Measurements from ENCODE around the gene PPFIA2.

The PPFIA2 gene

DNA sequence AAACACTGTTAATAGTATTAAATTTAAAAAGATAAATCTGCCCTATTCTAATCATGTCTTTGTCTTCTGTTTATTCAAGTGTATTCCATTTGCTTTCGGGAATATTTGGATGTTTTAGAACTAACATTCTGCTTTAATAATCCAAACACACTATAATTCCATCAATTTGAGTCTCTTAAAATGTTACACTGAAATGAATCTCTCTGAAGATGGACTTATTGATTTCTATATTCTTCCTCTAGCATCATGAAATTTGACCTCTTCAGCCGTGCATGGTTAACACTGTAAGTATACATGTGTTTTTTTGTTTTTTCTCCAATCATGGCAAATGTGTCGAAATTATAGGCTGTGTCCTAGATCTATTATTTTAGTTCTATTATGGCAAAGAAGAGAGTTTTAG is 342.1 kb downstream of the PPFIA2 start:
- no peak for DNase-seq

DNA sequence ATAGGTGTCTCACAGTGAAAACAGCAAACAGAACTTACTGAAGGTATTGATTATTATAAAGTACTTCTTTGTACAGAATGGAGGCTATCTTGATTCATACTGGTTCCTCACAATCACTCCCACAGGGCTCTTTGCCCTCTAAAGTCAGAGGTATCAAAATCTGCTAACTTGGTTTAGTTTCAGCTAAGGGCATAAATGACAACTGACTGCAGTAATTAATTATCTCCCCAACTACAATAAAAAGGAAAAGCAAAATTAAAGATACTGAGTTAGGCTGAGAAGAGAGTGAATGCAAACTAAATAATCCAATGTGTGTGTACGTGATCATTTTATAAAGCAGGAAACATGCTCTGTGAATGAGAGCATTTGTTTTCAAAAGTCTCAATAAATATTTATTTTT is 342.6 kb downstream of the PPFIA2 start:
- no peak for DNase-seq

DNA sequence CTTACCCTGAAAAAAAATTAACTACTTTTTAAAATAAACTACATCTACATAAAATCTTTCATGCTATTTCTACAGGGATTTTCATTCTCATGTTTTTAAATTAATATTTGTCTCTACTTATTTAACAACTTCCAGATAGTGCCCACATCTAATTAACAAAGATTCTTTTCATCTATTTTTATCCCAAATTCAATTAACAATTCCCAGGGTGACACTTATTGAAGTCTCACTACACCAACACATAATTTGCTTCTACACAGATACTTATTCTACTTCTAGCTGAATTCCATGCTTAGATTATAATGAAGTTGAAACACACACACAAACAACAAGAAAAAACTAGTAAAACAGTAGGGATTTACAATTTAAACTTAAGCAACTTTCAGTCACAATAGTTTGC is 344.7 kb downstream of the PPFIA2 start:
- DNase-seq: no peak

DNA sequence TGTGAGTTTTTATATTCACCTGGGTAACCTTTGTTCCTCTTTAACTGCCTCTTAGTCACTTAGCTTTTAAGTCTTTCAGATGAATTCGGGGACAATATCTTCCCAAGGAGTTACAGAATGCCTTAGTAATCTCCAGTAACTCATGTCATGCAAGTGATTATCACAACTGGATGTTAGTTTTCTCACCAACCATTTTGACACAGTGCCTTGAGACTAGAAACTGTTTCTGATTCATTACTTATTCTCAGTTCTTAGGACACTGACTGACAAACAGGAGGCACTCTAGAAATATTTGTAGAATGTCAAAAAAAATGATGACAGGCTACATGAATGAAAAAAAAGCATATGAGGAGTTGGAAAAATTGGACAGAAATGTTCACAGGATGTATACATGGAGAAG is 346.2 kb downstream of the PPFIA2 start:
- DNase-seq: no peak

DNA sequence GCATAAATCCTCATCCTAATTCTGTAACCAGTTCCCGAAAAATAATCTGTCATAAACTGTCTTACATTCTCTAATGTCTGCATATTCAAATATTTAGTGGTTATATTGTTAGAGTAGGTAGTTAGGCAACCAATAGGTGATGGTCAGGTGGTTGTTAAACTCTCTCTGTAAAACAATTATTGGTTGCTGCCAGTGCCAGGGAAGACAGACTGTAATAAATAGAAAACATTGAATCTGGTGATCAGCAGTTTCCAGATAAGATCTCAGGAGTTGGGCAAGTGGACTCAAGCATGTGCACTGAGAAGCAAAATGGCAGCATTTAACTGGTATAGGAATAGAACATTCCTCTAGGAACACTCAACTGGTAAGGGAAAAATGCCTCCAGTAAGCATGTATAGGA is 355.8 kb downstream of the PPFIA2 start:
- no peak for DNase-seq

DNA sequence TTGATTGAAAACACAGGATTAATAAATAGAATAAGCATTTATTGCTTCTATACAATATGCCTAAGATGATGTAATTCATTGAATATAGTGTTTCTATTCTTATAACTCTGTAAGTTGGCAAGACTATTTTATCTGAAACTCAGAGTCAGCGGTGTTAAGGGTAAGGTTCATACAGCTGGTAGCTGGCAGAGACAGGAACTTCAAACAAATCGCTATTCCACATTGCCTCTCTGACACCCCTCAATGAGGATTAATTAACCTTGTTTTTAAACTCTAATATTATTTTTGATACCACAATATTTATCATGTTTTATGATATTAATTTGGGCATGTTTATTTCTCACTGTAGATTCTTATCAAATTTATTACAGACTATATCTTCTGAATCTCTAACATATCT is 357.9 kb downstream of the PPFIA2 start:
- no peak for DNase-seq

DNA sequence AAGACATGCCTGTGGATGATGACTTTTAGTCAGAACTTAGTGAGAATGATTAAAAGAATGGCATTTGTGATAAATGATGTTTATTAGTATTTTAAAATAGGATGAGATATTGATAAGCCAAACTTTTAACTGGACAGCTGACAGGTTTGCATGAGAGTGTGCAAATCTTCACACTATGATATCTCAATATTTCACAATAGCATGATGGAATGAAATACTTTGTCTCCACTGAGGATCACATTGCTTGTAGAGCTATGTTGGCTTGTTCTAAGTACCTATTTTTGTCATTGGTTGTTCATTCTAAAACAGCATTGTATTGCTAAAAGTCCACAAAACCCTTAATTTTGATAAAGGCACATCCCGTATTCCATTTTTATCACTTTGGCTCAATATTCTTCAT is 359.1 kb downstream of the PPFIA2 start:
- no peak for DNase-seq

DNA sequence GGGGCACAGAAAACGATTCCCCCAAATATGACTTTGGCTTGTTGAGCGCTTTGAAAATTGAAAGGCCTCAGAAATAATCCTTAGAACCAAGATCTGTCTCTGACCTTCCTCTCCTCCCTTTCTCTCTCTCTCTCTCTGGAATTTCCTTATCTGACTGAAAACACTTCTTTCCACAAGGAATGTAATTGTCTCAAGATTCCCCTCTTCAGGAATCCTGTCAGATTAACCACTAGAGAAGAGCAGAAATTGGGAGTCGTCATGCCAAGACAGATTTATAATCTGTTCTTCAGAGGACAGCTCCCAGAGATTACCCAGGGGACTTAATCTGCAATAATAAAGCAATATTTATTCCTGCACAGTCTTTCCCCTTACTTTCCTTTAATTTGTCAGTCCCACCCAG is 363.7 kb downstream of the PPFIA2 start:
- DNase-seq: no peak

DNA sequence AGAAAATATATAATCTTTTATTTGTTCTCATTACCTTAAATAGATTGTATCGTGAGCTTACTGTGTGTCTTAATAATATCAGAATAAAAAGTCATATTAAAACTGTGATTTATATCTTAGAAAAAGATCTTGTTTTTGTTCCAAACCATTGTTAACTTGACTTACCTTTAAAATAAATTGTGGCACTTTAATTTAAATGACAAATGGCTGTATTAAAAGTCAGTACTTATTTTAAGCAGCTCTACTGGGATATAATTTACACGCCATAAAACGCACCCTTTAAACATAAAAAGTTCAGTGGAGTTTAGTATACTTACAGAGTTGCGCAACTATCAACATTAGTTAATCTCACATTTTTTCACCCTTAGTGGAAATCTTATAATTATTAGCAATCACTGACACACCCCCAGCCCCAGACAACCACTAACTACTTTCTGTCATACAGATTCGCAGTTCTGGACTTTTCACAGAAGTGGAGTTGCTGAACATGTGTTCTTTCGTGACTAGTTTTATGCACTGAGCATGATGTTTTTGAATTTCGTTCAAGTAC is 369.5 kb downstream of the PPFIA2 start:
- no peak for DNase-seq

DNA sequence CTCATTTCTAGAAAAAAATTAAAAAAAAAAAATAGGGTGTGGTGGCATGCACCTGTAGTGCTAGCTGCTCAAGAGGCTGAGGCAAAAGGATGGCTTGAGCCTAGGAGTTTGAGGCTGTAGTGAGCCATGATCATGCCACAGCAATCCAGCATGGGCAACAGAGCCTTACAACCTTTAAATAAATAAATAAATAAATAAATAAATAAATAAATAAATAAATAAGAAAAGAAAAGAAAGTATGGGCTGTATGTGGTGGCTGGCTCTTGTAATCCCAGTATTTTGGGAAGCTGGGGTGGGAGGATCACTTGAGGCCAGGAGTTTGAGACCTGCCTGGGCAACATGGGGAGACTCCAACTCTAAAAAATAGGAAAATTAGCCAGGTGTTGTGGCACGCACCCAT is 373.0 kb downstream of the PPFIA2 start:
- no peak for DNase-seq

DNA sequence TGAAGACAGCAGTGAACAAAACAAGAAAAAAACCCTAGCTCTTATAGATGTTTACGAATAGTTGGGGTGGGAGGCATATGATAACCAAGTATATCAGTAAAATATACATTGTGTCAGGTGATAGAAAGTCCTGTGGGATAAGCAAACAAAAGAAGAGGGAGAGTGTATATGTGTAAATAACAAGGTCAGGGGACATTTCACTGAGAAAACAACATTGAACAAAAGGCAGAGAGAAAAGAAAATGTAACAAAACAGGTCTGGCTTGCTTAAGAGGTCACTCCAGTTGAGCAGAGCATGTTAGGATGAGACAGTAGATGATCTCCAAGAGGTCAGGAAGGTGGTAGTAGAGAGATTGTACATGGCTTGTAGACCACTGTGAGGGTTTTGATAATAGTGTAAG is 377.2 kb downstream of the PPFIA2 start:
- no peak for DNase-seq

DNA sequence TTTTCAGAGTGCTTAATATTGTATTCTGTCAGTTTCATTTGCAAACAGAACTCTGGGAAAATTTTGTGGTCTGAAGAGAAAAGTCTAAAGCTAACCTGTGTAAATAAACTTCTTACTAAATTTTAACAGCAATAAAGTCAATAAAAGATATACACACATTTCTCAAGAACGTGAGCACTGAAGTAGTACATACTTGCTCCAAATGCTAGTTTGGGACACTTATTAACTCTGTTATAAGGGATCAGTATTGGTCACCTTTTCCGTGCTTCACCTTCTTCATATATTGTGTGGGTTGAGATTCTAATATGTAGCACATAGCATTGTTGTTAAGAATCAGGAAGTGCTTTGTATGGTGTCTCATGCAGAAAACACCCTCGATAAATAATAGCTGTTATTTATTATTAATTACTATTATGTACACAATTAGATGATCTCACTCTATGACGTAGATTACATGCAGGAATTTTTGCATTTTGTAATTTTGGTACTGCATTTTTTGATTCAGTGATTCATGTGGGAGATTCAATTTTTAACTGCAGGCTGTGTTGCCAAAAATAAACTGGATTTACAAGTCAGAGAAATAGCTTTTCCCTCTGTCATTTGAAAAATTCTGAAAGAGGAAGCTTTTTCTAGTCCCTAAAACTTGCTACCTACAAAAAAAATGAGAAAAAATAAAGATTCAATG is 380.4 kb downstream of the PPFIA2 start:
- no peak for DNase-seq

DNA sequence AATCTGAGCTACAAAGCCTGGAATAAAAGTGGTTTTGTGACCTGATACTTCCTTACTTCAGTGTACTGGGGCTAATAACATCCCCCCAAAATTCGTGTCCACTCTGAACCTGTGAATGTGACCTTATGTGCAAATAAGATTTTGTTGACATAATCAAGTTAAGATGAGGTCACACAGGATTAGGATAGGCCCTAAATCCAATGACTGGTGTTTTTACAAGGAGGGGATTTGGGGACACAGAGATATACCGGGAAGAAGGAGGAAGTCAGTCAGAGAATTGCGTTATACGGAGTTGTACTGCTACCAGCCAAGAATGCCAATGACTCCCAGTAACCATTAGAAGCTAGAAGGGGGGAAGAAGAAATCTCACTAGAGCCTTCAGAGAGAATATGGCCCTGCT is 381.4 kb downstream of the PPFIA2 start:
- no peak for DNase-seq

DNA sequence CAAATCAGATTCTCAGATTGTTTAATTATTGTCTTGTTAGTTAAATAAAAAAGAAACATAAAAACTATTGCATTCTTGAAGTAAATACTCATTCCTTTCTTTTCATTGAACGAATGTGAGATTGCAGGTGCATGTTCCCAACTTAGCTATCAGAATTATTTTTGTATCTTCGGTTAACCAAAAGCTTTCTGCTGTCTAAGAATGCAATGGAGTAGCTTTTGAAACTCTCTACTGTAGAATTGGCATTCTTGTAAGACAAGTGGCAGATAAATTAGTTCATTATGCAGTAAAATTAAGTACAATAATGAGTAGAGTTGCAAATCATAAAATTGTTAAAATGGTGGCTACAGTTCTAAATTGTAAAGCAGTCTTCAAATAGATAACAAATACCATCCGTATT is 383.2 kb downstream of the PPFIA2 start:
- DNase-seq: no peak

DNA sequence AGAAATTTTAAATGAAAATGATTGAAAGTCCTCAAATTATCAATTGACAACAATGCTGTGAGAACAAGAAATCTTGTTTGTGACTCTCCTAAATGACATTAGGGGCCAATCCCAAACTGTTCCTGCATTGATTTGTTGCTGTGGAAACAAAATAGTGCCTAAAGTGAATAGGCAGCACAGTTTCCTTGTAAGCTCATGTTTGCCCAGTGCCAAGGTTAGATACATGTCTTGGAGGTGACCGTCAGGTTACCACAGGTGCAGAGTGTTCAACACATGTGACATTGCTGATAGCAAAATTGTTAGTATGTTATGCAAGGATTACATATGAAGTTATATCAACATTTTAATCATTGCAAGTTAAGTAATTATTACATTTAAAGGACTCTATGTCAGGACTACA is 388.7 kb downstream of the PPFIA2 start:
- DNase-seq: no peak

DNA sequence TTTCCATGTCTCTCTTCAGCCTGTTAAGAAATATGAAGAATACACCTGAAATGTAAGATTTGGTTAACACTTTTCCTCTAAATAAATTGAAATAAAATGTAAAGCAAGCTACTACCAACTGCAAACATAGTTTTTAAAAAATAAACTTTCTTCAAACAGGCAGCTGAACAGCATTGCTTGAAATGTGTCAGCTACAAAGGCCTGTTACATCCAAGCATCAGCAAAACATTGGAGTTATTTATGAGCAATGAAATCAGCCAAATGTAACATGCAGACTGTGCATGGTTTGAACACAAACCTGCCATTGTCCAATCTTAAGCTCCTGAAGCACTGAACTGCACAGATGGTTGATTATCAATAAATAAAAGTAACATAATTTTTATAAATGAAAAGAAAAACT is 390.0 kb downstream of the PPFIA2 start:
- no peak for DNase-seq

DNA sequence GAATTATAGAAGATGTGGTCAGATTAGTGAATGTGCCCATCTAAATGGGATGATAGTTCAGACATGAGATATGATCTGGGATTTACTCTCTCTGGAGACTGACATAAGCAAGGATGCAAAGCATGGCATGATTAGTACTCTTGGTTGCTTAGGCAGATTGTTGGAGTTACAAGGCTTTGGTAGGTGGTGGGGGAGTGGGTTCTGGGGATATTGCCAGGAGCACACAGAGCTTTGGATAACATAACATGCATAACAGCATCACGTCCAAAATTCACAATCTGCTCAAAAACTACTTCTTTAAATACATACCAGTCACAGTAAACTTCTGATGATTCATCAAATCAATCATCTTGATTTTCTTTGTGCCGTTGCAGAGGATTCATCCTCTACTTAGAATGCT is 393.9 kb downstream of the PPFIA2 start:
- no peak for DNase-seq

DNA sequence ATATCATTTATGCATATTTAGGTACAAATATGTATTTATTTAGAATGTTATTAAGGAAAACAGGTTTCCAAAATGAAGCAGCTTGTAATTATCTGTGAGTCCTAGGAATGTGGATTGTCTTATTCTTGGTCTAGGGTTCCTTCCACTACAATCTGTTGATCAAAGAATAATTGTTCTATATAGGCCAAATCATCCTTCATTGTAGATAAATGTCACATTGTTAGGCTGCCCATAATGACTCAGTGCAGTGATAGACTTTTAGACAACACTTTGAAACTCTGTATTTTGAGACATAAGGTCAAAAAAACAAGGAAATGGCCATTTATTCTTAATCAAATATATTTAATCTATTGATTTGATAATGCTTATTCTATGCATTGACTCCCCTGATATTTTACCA is 398.2 kb downstream of the PPFIA2 start:
- DNase-seq: no peak

DNA sequence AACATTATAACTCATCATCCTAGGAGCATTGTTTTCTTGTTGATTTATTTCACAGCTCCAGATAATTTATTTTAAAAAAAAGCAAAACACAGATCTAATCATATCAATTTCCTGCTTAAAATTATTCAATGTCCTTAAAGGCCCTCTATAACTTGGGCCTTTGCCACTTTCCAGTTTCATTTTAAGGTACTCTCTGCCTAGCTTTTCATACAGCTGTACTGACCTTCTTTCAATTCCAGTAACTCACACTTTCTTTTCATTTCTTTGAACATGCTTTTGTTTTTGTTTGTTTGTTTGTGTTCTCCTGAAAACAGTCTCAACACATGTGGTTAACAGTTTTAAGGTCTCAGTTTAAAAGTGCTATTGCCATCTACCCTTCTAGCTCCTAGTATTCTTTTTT is 399.4 kb downstream of the PPFIA2 start:
- DNase-seq: no peak

DNA sequence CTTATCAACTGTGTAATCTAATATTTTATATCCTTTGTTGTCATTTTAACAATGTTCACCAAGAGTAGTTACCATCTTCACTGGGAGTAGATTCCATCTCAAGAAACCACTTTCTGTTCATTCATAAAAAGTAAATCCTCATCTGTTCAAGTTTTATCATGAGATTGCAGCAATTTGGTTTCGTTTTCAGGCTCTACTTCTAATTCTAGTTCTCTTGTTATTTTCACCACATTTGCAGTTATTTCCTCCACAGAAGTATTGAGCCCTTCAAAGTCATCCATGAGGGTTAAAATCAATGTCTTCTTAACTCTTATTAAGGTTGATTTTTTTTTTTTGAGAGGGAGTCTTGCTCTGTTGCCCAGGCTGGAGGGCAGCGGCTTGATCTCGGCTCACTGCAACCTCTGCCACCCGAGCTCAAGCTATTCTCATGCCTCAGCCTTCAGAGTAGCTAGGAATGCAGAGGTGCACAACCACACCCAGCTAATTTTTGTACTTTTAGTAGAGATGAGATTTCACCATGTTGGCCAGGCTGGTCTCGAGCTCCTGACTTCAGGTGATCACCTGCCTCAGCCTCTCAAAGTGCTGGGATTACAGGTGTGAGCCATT is 404.7 kb downstream of the PPFIA2 start:
- DNase-seq: no peak

DNA sequence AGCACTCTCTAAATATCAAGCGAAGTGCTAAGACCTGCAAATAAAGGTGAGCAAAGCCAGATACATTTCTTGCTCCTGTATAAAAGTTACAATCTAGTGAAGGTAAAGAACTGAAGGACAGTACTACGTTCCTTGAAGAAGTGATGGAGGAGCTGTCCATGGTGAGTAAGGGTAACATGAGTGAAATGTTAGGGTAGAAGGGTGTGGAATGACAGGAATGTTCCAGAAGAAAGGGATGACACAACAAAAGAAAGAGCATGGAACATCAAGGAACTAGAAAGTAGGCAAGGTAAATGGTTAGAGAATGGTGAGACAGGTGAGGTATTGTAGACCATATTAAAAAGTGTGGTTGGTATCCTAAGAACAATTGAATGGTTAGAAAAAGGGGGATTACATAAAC is 408.8 kb downstream of the PPFIA2 start:
- DNase-seq: no peak

DNA sequence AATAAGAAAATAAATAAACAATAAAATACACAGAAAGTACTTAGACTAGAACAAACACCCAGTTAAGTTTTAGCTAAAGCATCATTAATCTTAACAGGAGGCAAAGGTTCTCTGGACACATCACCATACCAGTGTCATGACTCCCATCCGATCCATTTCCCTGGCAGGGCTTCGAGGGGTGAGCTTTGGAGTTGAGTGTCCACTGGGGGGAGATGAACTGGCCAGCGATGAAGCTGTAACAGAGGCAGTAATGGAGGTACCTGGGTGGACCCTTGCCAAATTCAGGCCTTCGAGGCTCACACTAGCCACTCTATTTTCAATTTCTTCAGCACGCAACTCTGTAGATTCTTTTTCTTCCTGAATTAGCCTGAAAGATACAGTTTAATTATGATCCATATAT is 411.7 kb downstream of the PPFIA2 start:
- no peak for DNase-seq

DNA sequence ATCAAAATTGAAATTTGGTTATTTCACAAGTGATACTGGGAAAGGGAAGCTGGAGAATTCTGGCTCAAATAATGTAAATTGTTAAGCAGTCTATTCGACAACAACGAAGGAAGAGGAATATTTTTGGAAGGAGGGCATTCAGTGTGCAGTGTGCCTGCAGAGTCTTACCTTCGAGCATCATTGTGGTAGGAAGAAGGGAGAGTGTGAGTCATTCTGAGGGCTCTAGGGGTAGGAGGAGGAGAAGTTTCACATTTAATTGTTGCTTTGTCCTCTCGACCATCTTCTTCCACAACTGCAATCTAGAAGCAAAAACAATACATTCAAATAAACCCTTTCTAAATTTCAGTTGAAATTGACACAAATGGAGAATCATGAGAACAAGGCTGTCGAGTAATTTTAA is 418.2 kb downstream of the PPFIA2 start:
- no peak for DNase-seq

DNA sequence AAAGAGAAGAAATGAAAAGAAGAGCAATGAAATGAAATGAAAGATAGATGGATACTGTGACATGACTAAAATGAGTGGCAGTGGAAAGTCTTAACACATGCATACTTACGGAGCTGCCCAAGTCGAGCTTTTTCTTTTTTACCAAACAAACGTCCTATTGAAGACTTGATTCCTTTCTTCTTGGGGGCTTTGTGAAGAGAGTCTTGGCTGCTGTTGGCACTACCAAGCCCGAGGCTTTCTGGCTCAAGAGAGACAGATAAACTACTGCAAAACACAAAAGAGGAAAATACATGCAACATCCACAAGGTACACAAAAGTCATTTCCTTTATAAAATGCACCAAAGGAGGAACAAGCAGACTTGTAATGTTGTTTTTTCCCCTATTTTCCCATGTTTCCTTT is 420.1 kb downstream of the PPFIA2 start:
- no peak for DNase-seq

DNA sequence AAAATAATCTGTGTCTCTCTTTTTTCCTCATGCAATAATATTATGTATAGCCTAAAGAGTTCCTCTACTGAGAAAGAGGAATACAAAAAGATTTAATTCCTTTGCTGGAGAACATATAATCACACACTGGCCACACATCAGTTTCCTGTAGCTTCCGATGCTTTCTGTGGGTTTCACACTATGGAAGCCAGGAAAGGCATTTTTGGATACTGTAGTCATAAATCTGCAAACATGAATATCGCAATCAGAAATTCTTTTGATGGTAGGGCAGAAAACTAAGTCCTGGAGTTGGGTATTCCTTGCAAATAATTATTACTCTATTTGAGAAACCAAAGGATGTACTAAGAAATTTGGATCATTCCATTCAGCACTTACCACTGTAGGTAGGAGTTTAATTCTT is 421.3 kb downstream of the PPFIA2 start:
- no peak for DNase-seq
